Measurements from ENCODE around the gene PIERCE2. TPM values are rescaled to one million over a fixed set of nuclear protein-coding genes. Genes with fewer than 3 reads are reported as not detected.
"Not testable (repeated sequence)": the region's sequence is repeated elsewhere in the genome, so short reads cannot be mapped to it uniquely, and the experiment has no call there.

The PIERCE2 gene
- total RNA-seq, 1 experiment from 2014 or later = 2.1 TPM

- no peak for TF ChIP-seq EZH2 (IDR thresholded peaks at IDR 0.05; ENCODE audit: low read depth)
- TF ChIP-seq CTCF (conservative IDR thresholded peaks at IDR 0.05) = no peak
- CTCF ChIA-PET = interaction anchor here (1.9 kb wide), 1 partner anchor 28 kb away, joined by 8 read pairs; no protein-coding TSS in a partner anchor
- POLR2A ChIA-PET (ENCODE audit: unreplicated experiment) = interaction anchor here (0.5 to 0.6 kb wide), 4 partner anchors 44 to 247 kb away, joined by 3 to 18 read pairs (median 4); partner anchors contain the start of genes PIGB and PIGBOS1
Observed at GRCh38 chr15:55407498-55408011, 740 bp upstream of the PIERCE2 start.

GRCh38 chr15:55408976-55409375 is 681 bp downstream of the PIERCE2 start:
- H4K20me1 ChIP-seq (ENCODE audit: insufficient read depth); H3K36me3 ChIP-seq (ENCODE audit: low read depth); H3K27me3 ChIP-seq (ENCODE audit: insufficient read depth, low read depth); H3K79me2 ChIP-seq (ENCODE audit: low read depth); H3K9me2 ChIP-seq (ENCODE audit: insufficient read depth); H3K9me3 ChIP-seq (ENCODE audit: insufficient read depth, low read depth); H3F3A ChIP-seq (ENCODE audit: insufficient read depth, low read depth); POLR2A ChIA-PET (ENCODE audit: unreplicated experiment); DNase-seq: not testable (repeated sequence)
- H3K4me2 ChIP-seq = peak overlapping the region; percentile 94
- CTCF ChIA-PET = interaction anchor here (1.3 kb wide), 1 partner anchor 90 kb away, joined by 3 read pairs; the partner anchor contains the start of genes PIGB and PIGBOS1
- H3K27ac ChIP-seq = peak overlapping the region; percentile 55
- TSS peak; percentile 22 for BruUV-seq (replicated peaks)
- peak overlapping the region; percentile 89 for H2AFZ ChIP-seq
- peak overlapping the region; percentile 75; the same call in 1 of the 2 replicates for H3K4me3 ChIP-seq
- intact Hi-C loops (cut with micrococcal nuclease; ENCODE audit: unreplicated experiment) = loop anchor here (5.0 to 10.0 kb wide), 2 partner anchors 92 to 214 kb away; partner anchors contain the start of genes PIGB, PIGBOS1 and RSL24D1
- peaks cover 26% of the 10 kb centered on the region for H3K4me1 ChIP-seq (replicated peaks; ENCODE audit: insufficient read depth)

More at GRCh38 chr15:55407498-55408011, 740 bp upstream of the PIERCE2 start:
- H3K79me2 ChIP-seq (ENCODE audit: low read depth) = peaks cover 6% of the 10 kb centered on the region
- H2AFZ ChIP-seq = peak overlapping the region; percentile 86
- H3K27me3 ChIP-seq (ENCODE audit: insufficient read depth, low read depth) = no peaks in the 10 kb centered on the region
- BruUV-seq (replicated peaks) = no TSS peak
- intact Hi-C loops (cut with micrococcal nuclease; ENCODE audit: unreplicated experiment) = loop anchor here (5.0 to 10.0 kb wide), 2 partner anchors 90 to 213 kb away; partner anchors contain the start of genes PIGB, PIGBOS1 and RSL24D1
- peaks cover 10% of the 10 kb centered on the region; the same call in 1 of the 2 replicates for H3F3A ChIP-seq (ENCODE audit: insufficient read depth, low read depth)
- peaks cover 41% of the 10 kb centered on the region for H3K4me1 ChIP-seq (replicated peaks; ENCODE audit: insufficient read depth)
- H3K4me3 ChIP-seq = peak overlapping the region; percentile 75
- no peaks in the 10 kb centered on the region for H3K9me3 ChIP-seq (ENCODE audit: insufficient read depth, low read depth)
- no peak for DNase-seq
- H4K20me1 ChIP-seq (ENCODE audit: insufficient read depth) = no peaks in the 10 kb centered on the region
- H3K4me2 ChIP-seq = peak overlapping the region; percentile 94
- no peaks in the 10 kb centered on the region for H3K36me3 ChIP-seq (ENCODE audit: low read depth)
- H3K27ac ChIP-seq = peak overlapping the region; percentile 49; the same call in 1 of the 2 replicates
- no peaks in the 10 kb centered on the region for H3K9me2 ChIP-seq (ENCODE audit: insufficient read depth)

- H2AFZ ChIP-seq; H3K27me3 ChIP-seq (ENCODE audit: insufficient read depth, low read depth); H3K36me3 ChIP-seq (ENCODE audit: low read depth); H3K4me2 ChIP-seq; CTCF ChIA-PET; DNase-seq; H3K79me2 ChIP-seq (ENCODE audit: low read depth); H3K9me3 ChIP-seq (ENCODE audit: insufficient read depth, low read depth); H4K20me1 ChIP-seq (ENCODE audit: insufficient read depth); intact Hi-C loops (cut with micrococcal nuclease; ENCODE audit: unreplicated experiment); BruUV-seq (replicated peaks); H3K27ac ChIP-seq; H3K4me1 ChIP-seq (replicated peaks; ENCODE audit: insufficient read depth); H3K9me2 ChIP-seq (ENCODE audit: insufficient read depth); POLR2A ChIA-PET (ENCODE audit: unreplicated experiment); H3F3A ChIP-seq (ENCODE audit: insufficient read depth, low read depth); H3K4me3 ChIP-seq: not testable (repeated sequence)
Observed at GRCh38 chr15:55417678-55418077, 9.4 kb downstream of the PIERCE2 start.

GRCh38 chr15:55420171-55420866 is 12.0 kb downstream of the PIERCE2 start:
- no peak for DNase-seq
- H3K9me2 ChIP-seq (ENCODE audit: insufficient read depth) = no peaks in the 10 kb centered on the region
- no peaks in the 10 kb centered on the region for H3K36me3 ChIP-seq (ENCODE audit: low read depth)
- no peaks in the 10 kb centered on the region for H3K4me1 ChIP-seq (replicated peaks; ENCODE audit: insufficient read depth)
- no peak overlapping the region for H2AFZ ChIP-seq
- H3K4me2 ChIP-seq = no peak overlapping the region
- ChIA-PET POLR2A (ENCODE audit: unreplicated experiment) (no interaction called here), CTCF (no interaction called here)
- H3K4me3 ChIP-seq = no peak overlapping the region
- H3K79me2 ChIP-seq (ENCODE audit: low read depth) = no peaks in the 10 kb centered on the region
- TF ChIP-seq CTCF (conservative IDR thresholded peaks at IDR 0.05) (no peak), EZH2 (IDR thresholded peaks at IDR 0.05; ENCODE audit: low read depth) (no peak)
- H3K27ac ChIP-seq = no peak overlapping the region
- no TSS peak for BruUV-seq (replicated peaks)
- H3K9me3 ChIP-seq (ENCODE audit: insufficient read depth, low read depth) = no peaks in the 10 kb centered on the region
- H3F3A ChIP-seq (ENCODE audit: insufficient read depth, low read depth) = no peaks in the 10 kb centered on the region
- intact Hi-C loops (cut with micrococcal nuclease; ENCODE audit: unreplicated experiment) = no loop called here
- no peaks in the 10 kb centered on the region for H4K20me1 ChIP-seq (ENCODE audit: insufficient read depth)
- H3K27me3 ChIP-seq (ENCODE audit: insufficient read depth, low read depth) = no peaks in the 10 kb centered on the region

All from PC-9 (cell line).